Thyroid gland (tissue), 4 donors: ENCODE data around the gene BZW1. TPM values are rescaled to one million over a fixed set of nuclear protein-coding genes. Genes with fewer than 3 reads are reported as not detected.

Experiments
- DNase-seq, 2 donors: peaks; one replicate each; pipeline ENCODE4 v3.0.0-alpha.2; 2019
- H3K27ac ChIP-seq, 3 donors: fragments of 200-600 bp; sonication (generic); 1 replicate in 2 of 3; 2 replicates in 1 of 3; pipeline ENCODE4 v1.5.1; 2016 to 2019; ENCODE audit warnings: mild to moderate bottlenecking in 1 of 3, moderate library complexity in 1 of 3
- H3K27me3 ChIP-seq: fragments of 200-600 bp; sonication (generic); one replicate; pipeline ENCODE4 v1.5.1; 2019
- H3K36me3 ChIP-seq, 2 donors: fragments of 200-600 bp; sonication (generic); one replicate each; pipeline ENCODE4 v1.5.1; 2016 to 2019
- H3K4me1 ChIP-seq, 2 donors: fragments of 200-600 bp; sonication (generic); one replicate each; pipeline ENCODE4 v1.5.1; 2017 to 2019
- H3K4me3 ChIP-seq, 3 donors: fragments of 200-600 bp; sonication (generic); replicated peaks in 1 of 3; 1 replicate in 2 of 3; 2 replicates in 1 of 3; pipeline ENCODE4 v1.5.1; 2016; ENCODE audit warnings: mild to moderate bottlenecking in 1 of 3
- H3K9me3 ChIP-seq: fragments of 200-600 bp; sonication (generic); one replicate; pipeline ENCODE4 v1.5.1; 2017
- CTCF ChIP-seq, 6 experiments: fragments of 200-600 bp in 3 of 6; fragments of 450-650 bp in 3 of 6; sonication (generic) in 3 of 6; IDR thresholded peaks; one replicate each; pipeline ENCODE4 v1.5.1; 2016 to 2019; ENCODE audit warnings: antibody characterized with exemption in 6 of 6, mild to moderate bottlenecking in 2 of 6, inconsistent platforms in 1 of 6, moderate library complexity in 1 of 6
- POLR2A ChIP-seq, 2 donors: fragments of 450-650 bp; IDR thresholded peaks; one replicate each; pipeline ENCODE4 v1.6.1; 2017; ENCODE audit warnings: antibody characterized with exemption in 2 of 2, mild to moderate bottlenecking in 2 of 2, moderate library complexity in 1 of 2
- WGBS, 2 donors: methylation state at CpG; one replicate each; pipeline ENCODE4 v1.1.5; 2017; 5-methylcytosine and 5-hydroxymethylcytosine counted together
- intact Hi-C: fragments of 100-400 bp; cut with DNase I; formaldehyde crosslinking; loops from one replicate; pipeline ENCODE4 v1.15.1; 2023
- small RNA-seq: library from RNA; depleted of rRNA; stranded (forward); fragments of <200 nt; gene quantifications from one replicate; pipeline ENCODE3, GENCODE V24; 2016
- total RNA-seq, 4 donors: library from RNA; depleted of rRNA; stranded (reverse); fragments of >200 nt; gene quantifications; one replicate each; pipeline ENCODE4 v1.2.3, GENCODE V29; 2016

BZW1 gene
- total RNA-seq, 4 donors from 2014 or later = 136 to 192 (median 144) TPM

- intact Hi-C loops = loop anchor here (5.0 kb wide), 1 partner anchor 52 kb away; the partner anchor contains the start of gene BZW1
- peak; percentile 96 to 99 for DNase-seq
- 1 to 2% methylated on average over 50 to 62 of the region's 89 CpGs for WGBS, 2 donors
- Histone ChIP-seq H3K9me3 (no peaks in the 10 kb centered on the region), H3K4me1 (peaks cover 21 to 23% of the 10 kb centered on the region in 2 donors), H3K4me3 (peak within 1 kb of the TSS; percentile 77 to 90 (median 78)), H3K27ac (peak within 1 kb of the TSS; percentile 100), H3K27me3 (no peaks in the 10 kb centered on the region), H3K36me3 (peaks cover 4 to 12% of the 10 kb centered on the region in 2 donors)
- TF ChIP-seq POLR2A (IDR thresholded peaks at IDR 0.05) (peak; percentile 87 to 100), CTCF (IDR thresholded peaks at IDR 0.05) (peak in 1 of 6 experiments; percentile 5)
Measured at GRCh38 chr2:200864176-200865034, 52.7 kb downstream of the BZW1 start, which contains the start of gene CLK1. Gene CLK1 (minus strand): TSS chr2:200864658. CDS start chr2:200861862, 2,796 bp downstream.

- H3K36me3 ChIP-seq = peaks cover 0 to 16% of the 10 kb centered on the region in 2 donors
- no peak overlapping the region for H3K27ac ChIP-seq
- no peaks in the 10 kb centered on the region for H3K9me3 ChIP-seq
- TF ChIP-seq CTCF (IDR thresholded peaks at IDR 0.05) = no peak
- no peak for TF ChIP-seq POLR2A (IDR thresholded peaks at IDR 0.05)
- H3K4me3 ChIP-seq = no peak overlapping the region
- 91% methylated on average over 2 of the region's 2 CpGs for WGBS, 2 donors
- peaks cover 0 to 5% of the 10 kb centered on the region in 2 donors for H3K4me1 ChIP-seq
- intact Hi-C loops = no loop called here
- H3K27me3 ChIP-seq = no peaks in the 10 kb centered on the region
- DNase-seq = no peak
Measured at GRCh38 chr2:200869014-200869413, 57.3 kb downstream of the BZW1 start.

- H3K27me3 ChIP-seq = no peaks in the 10 kb centered on the region
- DNase-seq = no peak
- no peak overlapping the region for H3K27ac ChIP-seq
- H3K4me3 ChIP-seq = no peak overlapping the region
- H3K4me1 ChIP-seq = peaks cover 0 to 5% of the 10 kb centered on the region in 2 donors
- TF ChIP-seq POLR2A (IDR thresholded peaks at IDR 0.05) (no peak), CTCF (IDR thresholded peaks at IDR 0.05) (no peak)
- no peaks in the 10 kb centered on the region for H3K9me3 ChIP-seq
- 87 to 88% methylated on average over 3 of the region's 3 CpGs for WGBS, 2 donors
- peaks cover 0 to 26% of the 10 kb centered on the region in 2 donors for H3K36me3 ChIP-seq
- intact Hi-C loops = no loop called here
Measured at GRCh38 chr2:200871151-200871550, 59.4 kb downstream of the BZW1 start.

- WGBS, 2 donors = 98 to 99% methylated on average over 6 of the region's 6 CpGs
- H3K4me3 ChIP-seq = no peak overlapping the region
- no peaks in the 10 kb centered on the region for H3K9me3 ChIP-seq
- H3K4me1 ChIP-seq = no peaks in the 10 kb centered on the region
- TF ChIP-seq CTCF (IDR thresholded peaks at IDR 0.05) = no peak
- TF ChIP-seq POLR2A (IDR thresholded peaks at IDR 0.05) = no peak
- intact Hi-C loops = no loop called here
- H3K27me3 ChIP-seq = no peaks in the 10 kb centered on the region
- H3K27ac ChIP-seq = no peak overlapping the region
- DNase-seq = no peak
- H3K36me3 ChIP-seq = peaks cover 9 to 40% of the 10 kb centered on the region in 2 donors
Measured at GRCh38 chr2:200873560-200873959, 61.9 kb downstream of the BZW1 start.

Small RNAs within 50 kb of the gene (small RNA-seq; reads per million reads assigned to genes)
- not detected for gene RF00019
- gene RNA5SP115 = not detected
- not detected for gene RNU1-133P
- not detected for gene RNU6-31P

Other genes with a start within 250 kb of the BZW1 start
- 100 to 1,000 TPM in 1 of 4 donors, 10 to 100 TPM in 3; 47.2 to 144 (median 69.8) TPM for gene AOX1, start 225.9 kb upstream of the BZW1 start, total RNA-seq
- 100 to 1,000 TPM; 102 to 262 (median 191) TPM for gene CLK1, start 52.7 kb downstream of the BZW1 start, total RNA-seq
- gene PPIL3, start 77.2 kb downstream of the BZW1 start, total RNA-seq = 10 to 100 TPM; 12.2 to 30.3 (median 26.6) TPM
- 10 to 100 TPM; 16.9 to 32.2 (median 27.2) TPM for gene NIF3L1, start 77.5 kb downstream of the BZW1 start, total RNA-seq
- 10 to 100 TPM; 25.2 to 40.3 (median 34.0) TPM for gene ORC2, start 151.8 kb downstream of the BZW1 start, total RNA-seq